IMR-90 (cell line): Measurements from ENCODE around the gene CPSF4.
"Not testable (repeated sequence)": the region's sequence is repeated elsewhere in the genome, so short reads cannot be mapped to it uniquely, and the experiment has no call there.

ENCODE experiments used
- CEBPB ChIP-seq: IDR thresholded peaks from 2 replicates; pipeline ENCODE4 v1.6.1; 2012; ENCODE audit warnings: low read depth, low read length, improper control_type of control experiment
- CTCF ChIP-seq: conservative IDR thresholded peaks from 2 replicates; pipeline ENCODE4 v1.5.1; 2012; ENCODE audit warnings: mild to moderate bottlenecking, low read depth, low read length, improper control_type of control experiment
- MXI1 ChIP-seq: IDR thresholded peaks from 2 replicates; pipeline ENCODE4 v1.6.1; 2012; ENCODE audit warnings: low read depth, mild to moderate bottlenecking, low read length, moderate library complexity, borderline replicate concordance
- NFE2L2 ChIP-seq: fragments of 150-350 bp; IDR thresholded peaks from 2 replicates; pipeline ENCODE4 v1.6.1; 2016; ENCODE audit warnings: low read depth, mild to moderate bottlenecking, low read length
- POLR2A ChIP-seq: IDR thresholded peaks from 2 replicates; pipeline ENCODE4 v1.6.1; 2012; ENCODE audit warnings: mild to moderate bottlenecking, low read depth, low read length
- RAD21 ChIP-seq: IDR thresholded peaks from 2 replicates; pipeline ENCODE4 v1.6.1; 2012; ENCODE audit warnings: low read length, improper control_type of control experiment
- RCOR1 ChIP-seq: IDR thresholded peaks from 2 replicates; pipeline ENCODE4 v1.6.1; 2012; ENCODE audit warnings: mild to moderate bottlenecking, low read length, improper control_type of control experiment; ENCODE audit not compliant: insufficient replicate concordance
- USF2 ChIP-seq: fragments of 150-350 bp; IDR thresholded peaks from 2 replicates; pipeline ENCODE4 v1.6.1; 2017; ENCODE audit warnings: mild to moderate bottlenecking, antibody characterized with exemption, low read length, low read depth

DNA sequence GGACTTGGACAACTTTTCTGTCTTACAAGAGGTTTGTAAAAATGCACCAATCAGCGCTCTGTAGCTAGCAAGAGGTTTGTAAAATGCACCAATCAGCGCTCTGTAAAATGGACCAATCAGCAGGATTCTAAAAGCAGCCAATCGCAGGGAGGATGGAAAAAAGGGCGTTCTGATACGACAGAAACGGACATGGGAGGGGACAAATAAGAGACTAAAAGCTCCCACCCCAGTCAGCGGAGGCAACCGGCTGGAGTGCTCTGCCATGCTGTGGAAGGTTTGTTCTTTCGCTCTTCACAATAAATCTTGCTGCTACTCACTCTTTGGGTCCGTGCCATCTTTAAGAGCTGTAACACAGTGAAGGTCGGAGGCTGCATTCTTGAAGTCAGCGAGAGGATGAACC is 62.5 kb downstream of the CPSF4 start:
- not testable (repeated sequence) for TF ChIP-seq CTCF, RAD21, MXI1, POLR2A, NFE2L2, CEBPB, RCOR1, USF2
